HepG2 (cell line): ENCODE results near the gene KDM6B. TPM values are rescaled to one million over a fixed set of nuclear protein-coding genes. Genes with fewer than 3 reads are reported as not detected.
A peak's percentile ranks its signal among the peaks of the same experiment; 100 is the strongest.

Experiments
- ARHGAP35 ChIP-seq: sonication (generic); formaldehyde crosslinking; IDR thresholded peaks from 2 replicates; pipeline ENCODE4 v1.9.0; 2022; ENCODE audit warnings: mild to moderate bottlenecking, inconsistent platforms, moderate library complexity, missing genetic modification reagents, borderline replicate concordance
- DR1 ChIP-seq: sonication (generic); formaldehyde crosslinking; IDR thresholded peaks from 2 replicates; pipeline ENCODE4 v1.8.0; 2021; ENCODE audit warnings: mild to moderate bottlenecking, missing genetic modification reagents, inconsistent platforms
- HOXA3 ChIP-seq: sonication (generic); formaldehyde crosslinking; IDR thresholded peaks from 2 replicates; pipeline ENCODE4 v1.5.0; 2020; ENCODE audit warnings: missing genetic modification reagents
- HOXD1 ChIP-seq: sonication (generic); formaldehyde crosslinking; IDR thresholded peaks from 2 replicates; pipeline ENCODE4 v1.5.0; 2020; ENCODE audit warnings: missing genetic modification reagents
- IRF9 ChIP-seq: sonication (generic); formaldehyde crosslinking; IDR thresholded peaks from 2 replicates; pipeline ENCODE4 v1.8.0; 2022; ENCODE audit warnings: missing genetic modification reagents, mild to moderate bottlenecking, borderline replicate concordance
- ISL2 ChIP-seq: sonication (generic); formaldehyde crosslinking; IDR thresholded peaks from 2 replicates; pipeline ENCODE4 v1.5.0; 2020; ENCODE audit warnings: missing genetic modification reagents
- NFYB ChIP-seq: sonication (generic); formaldehyde crosslinking; IDR thresholded peaks from 2 replicates; pipeline ENCODE4 v1.4.0; 2020; ENCODE audit warnings: missing genetic modification reagents
- SIN3B ChIP-seq: fragments of 150-350 bp; IDR thresholded peaks from 2 replicates; pipeline ENCODE4 v1.6.1; 2014; ENCODE audit warnings: low read length
- SIX4 ChIP-seq: sonication (generic); formaldehyde crosslinking; IDR thresholded peaks from 2 replicates; pipeline ENCODE4 v1.4.0; 2020; ENCODE audit warnings: missing genetic modification reagents
- SOX5 ChIP-seq: IDR thresholded peaks from 2 replicates; pipeline ENCODE4 v1.6.1; 2016; ENCODE audit warnings: borderline replicate concordance
- SP4 ChIP-seq: sonication (generic); formaldehyde crosslinking; IDR thresholded peaks from 2 replicates; pipeline ENCODE4 v1.8.1; 2023; ENCODE audit warnings: mild to moderate bottlenecking, missing genetic modification reagents
- THAP11 ChIP-seq: IDR thresholded peaks from 2 replicates; pipeline ENCODE4 v1.6.1; 2016; ENCODE audit warnings: missing biosample characterization, missing genetic modification reagents
- ZBTB3 ChIP-seq: sonication (generic); formaldehyde crosslinking; IDR thresholded peaks from 2 replicates; pipeline ENCODE4 v1.4.0; 2020; ENCODE audit warnings: low read depth, mild to moderate bottlenecking, moderate library complexity, missing genetic modification reagents, borderline replicate concordance
- ZFP36 ChIP-seq: fragments of 150-350 bp; IDR thresholded peaks from 2 replicates; pipeline ENCODE4 v1.6.1; 2018; ENCODE audit warnings: borderline replicate concordance, low read length, low read depth; ENCODE audit not compliant: partially characterized antibody
- ZFY ChIP-seq: sonication (generic); formaldehyde crosslinking; IDR thresholded peaks from 2 replicates; pipeline ENCODE4 v1.4.0; 2020; ENCODE audit warnings: missing genetic modification reagents
- ZKSCAN1 ChIP-seq: fragments of 150-350 bp; IDR thresholded peaks from 2 replicates; pipeline ENCODE4 v1.6.1; 2014; ENCODE audit warnings: low read length
- ZNF235 ChIP-seq: sonication (generic); formaldehyde crosslinking; IDR thresholded peaks from 2 replicates; pipeline ENCODE4 v1.8.1; 2023; ENCODE audit warnings: mild to moderate bottlenecking, missing genetic modification reagents, borderline replicate concordance
- ZNF460 ChIP-seq: sonication (generic); formaldehyde crosslinking; IDR thresholded peaks from 2 replicates; pipeline ENCODE4 v1.5.1; 2020; ENCODE audit warnings: missing genetic modification reagents, mild to moderate bottlenecking, borderline replicate concordance
- ZNF557 ChIP-seq: sonication (generic); formaldehyde crosslinking; IDR thresholded peaks from 2 replicates; pipeline ENCODE4 v1.4.0; 2020; ENCODE audit warnings: missing genetic modification reagents
- ZNF770 ChIP-seq: sonication (generic); formaldehyde crosslinking; IDR thresholded peaks from 2 replicates; pipeline ENCODE4 v1.5.0; 2020; ENCODE audit warnings: mild to moderate bottlenecking, missing genetic modification reagents
- polyA plus RNA-seq, 8 experiments: library from polyadenylated mRNA; depleted of rRNA in 3 of 8; stranded (reverse) in 7 of 8; unstranded in 1 of 8; fragments of >200 nt; fragmentation: Illumina TruSeq in 4 of 8; extraction: Trizol in 4 of 8; gene quantifications; 2 replicates each; pipeline versions ENCODE4 v1.2.1 to v1.2.3, GENCODE V29; 2011 to 2016; ENCODE audit warnings: low read depth in 4 of 8, missing spikeins in 1 of 8, mixed read lengths in 1 of 8; ENCODE audit not compliant: insufficient read depth in 1 of 8
- total RNA-seq, 5 experiments: library from RNA; depleted of rRNA; stranded (reverse); fragments of >200 nt; fragmentation: Illumina TruSeq; extraction: Trizol; gene quantifications; 2 replicates each; pipeline ENCODE4 v1.2.3, GENCODE V29; 2016; ENCODE audit warnings: low read depth in 1 of 5
- TF ChIP-seq, protein P1 (sequence below): sonication (generic); formaldehyde crosslinking; IDR thresholded peaks from 2 replicates; pipeline ENCODE4 v1.4.0; 2020; ENCODE audit warnings: missing genetic modification reagents
- TF ChIP-seq, protein P2 (sequence below): sonication (generic); formaldehyde crosslinking; IDR thresholded peaks from 2 replicates; pipeline ENCODE4 v1.4.0; 2020; ENCODE audit warnings: missing genetic modification reagents

Gene KDM6B
- total and polyA plus RNA-seq, 2 of the 13 experiments (the other 11 are each of a cell fraction or from before 2014, with no cell fraction given): 1.3 to 2.1 TPM

DNA sequence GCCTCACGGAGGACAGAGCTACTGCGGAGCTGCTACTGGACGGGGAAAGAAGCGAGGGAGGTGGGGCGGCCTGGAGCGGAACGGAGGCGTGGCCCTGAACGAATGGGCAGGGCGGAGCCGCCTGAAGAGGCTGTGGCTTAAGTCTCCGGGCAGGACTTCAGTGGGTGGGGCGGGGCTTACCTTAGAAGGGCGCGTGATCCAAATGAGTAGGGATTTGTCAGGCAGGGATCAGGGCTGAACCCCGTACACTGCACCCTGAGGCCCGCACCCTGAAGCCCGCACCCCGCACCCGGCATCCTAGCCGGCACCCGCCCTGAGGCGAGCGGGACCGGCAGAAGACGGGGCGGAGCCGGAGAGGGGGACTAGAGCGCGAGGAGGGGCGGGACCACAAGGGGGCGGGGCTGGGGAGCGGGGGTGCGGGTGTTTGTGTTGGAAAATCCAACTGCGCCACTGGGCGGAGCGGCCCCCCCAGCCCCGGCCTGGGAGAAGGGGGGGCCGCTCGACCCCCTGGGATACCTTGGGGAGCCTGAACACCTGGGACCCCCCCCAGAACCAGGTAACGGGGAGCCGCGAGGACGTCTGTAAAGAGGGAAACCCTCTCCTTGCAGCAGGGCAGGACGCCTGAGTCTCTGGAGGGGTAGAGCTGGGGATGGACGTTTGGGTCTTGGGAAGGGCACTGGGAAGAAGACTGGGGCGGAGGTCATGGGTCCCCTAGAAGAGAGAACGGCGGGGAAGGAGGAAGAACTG is at the start of gene KDM6B (continued):
- TF ChIP-seq ZFY (CRISPR knock-in tag): peak; percentile 41; the same call in 1 of the 2 replicates
- TF ChIP-seq ZNF770 (CRISPR knock-in tag): no peak; the same call in 1 of the 2 replicates
- TF ChIP-seq ZKSCAN1: no peak
- no peak for TF ChIP-seq ZBTB3 (CRISPR knock-in tag)
- no peak for TF ChIP-seq ZFP36
- no peak for TF ChIP-seq ZNF460
- TF ChIP-seq ZNF235 (CRISPR knock-in tag): 0 out of 2 replicates have a peak, but pooled peaks have one; percentile 40
- TF ChIP-seq ARHGAP35: no peak
- TF ChIP-seq HOXA3: no peak
- TF ChIP-seq SIX4 (CRISPR knock-in tag): no peak
- TF ChIP-seq SOX5 (CRISPR knock-in tag): 0 out of 2 replicates have a peak, but pooled peaks have one; percentile 9
- TF ChIP-seq DR1 (CRISPR knock-in tag): 0 out of 2 replicates have a peak, but pooled peaks have one; percentile 23
- peak; percentile 12; the same call in 1 of the 2 replicates for TF ChIP-seq THAP11 (CRISPR knock-in tag)
- TF ChIP-seq, protein P1, sequence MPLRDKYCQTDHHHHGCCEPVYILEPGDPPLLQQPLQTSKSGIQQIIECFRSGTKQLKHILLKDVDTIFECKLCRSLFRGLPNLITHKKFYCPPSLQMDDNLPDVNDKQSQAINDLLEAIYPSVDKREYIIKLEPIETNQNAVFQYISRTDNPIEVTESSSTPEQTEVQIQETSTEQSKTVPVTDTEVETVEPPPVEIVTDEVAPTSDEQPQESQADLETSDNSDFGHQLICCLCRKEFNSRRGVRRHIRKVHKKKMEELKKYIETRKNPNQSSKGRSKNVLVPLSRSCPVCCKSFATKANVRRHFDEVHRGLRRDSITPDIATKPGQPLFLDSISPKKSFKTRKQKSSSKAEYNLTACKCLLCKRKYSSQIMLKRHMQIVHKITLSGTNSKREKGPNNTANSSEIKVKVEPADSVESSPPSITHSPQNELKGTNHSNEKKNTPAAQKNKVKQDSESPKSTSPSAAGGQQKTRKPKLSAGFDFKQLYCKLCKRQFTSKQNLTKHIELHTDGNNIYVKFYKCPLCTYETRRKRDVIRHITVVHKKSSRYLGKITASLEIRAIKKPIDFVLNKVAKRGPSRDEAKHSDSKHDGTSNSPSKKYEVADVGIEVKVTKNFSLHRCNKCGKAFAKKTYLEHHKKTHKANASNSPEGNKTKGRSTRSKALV (CRISPR knock-in tag): 0 out of 2 replicates have a peak, but pooled peaks have one; percentile 22
- 0 out of 2 replicates have a peak, but pooled peaks have one; percentile 20 for TF ChIP-seq HOXD1 (CRISPR knock-in tag)
- TF ChIP-seq IRF9: no peak
- peak; percentile 73 for TF ChIP-seq SP4 (CRISPR knock-in tag)
- no peak for TF ChIP-seq ISL2 (CRISPR knock-in tag)
- TF ChIP-seq SIN3B: peak; percentile 80
- TF ChIP-seq NFYB (CRISPR knock-in tag): no peak
- TF ChIP-seq, protein P2, sequence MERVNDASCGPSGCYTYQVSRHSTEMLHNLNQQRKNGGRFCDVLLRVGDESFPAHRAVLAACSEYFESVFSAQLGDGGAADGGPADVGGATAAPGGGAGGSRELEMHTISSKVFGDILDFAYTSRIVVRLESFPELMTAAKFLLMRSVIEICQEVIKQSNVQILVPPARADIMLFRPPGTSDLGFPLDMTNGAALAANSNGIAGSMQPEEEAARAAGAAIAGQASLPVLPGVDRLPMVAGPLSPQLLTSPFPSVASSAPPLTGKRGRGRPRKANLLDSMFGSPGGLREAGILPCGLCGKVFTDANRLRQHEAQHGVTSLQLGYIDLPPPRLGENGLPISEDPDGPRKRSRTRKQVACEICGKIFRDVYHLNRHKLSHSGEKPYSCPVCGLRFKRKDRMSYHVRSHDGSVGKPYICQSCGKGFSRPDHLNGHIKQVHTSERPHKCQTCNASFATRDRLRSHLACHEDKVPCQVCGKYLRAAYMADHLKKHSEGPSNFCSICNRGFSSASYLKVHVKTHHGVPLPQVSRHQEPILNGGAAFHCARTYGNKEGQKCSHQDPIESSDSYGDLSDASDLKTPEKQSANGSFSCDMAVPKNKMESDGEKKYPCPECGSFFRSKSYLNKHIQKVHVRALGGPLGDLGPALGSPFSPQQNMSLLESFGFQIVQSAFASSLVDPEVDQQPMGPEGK (CRISPR knock-in tag): peak; percentile 26; the same call in 1 of the 2 replicates
- TF ChIP-seq ZNF557 (CRISPR knock-in tag): no peak
